ENCODE results near the gene EPB41L4A.

DNA sequence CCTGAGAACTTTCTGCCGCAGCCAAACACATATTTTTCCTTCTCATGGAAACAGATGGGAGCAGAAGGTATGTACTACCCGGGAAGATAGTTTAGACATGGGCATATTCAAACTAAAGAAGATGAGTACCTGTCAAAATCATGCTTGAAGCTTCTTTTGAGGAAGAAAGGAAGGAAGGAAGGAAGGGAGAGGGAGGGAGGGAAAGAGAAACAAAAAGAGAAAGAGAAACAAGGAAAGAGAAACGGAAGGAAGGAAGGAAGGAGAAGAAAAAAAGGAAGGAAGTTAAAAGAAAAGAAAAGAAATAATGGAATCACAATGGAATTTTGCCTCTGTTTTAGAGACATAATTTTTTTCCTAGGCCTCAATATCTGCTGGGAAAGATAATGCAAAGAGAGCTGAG lies 34.6 kb downstream of the EPB41L4A start:
- TF ChIP-seq, protein P1, sequence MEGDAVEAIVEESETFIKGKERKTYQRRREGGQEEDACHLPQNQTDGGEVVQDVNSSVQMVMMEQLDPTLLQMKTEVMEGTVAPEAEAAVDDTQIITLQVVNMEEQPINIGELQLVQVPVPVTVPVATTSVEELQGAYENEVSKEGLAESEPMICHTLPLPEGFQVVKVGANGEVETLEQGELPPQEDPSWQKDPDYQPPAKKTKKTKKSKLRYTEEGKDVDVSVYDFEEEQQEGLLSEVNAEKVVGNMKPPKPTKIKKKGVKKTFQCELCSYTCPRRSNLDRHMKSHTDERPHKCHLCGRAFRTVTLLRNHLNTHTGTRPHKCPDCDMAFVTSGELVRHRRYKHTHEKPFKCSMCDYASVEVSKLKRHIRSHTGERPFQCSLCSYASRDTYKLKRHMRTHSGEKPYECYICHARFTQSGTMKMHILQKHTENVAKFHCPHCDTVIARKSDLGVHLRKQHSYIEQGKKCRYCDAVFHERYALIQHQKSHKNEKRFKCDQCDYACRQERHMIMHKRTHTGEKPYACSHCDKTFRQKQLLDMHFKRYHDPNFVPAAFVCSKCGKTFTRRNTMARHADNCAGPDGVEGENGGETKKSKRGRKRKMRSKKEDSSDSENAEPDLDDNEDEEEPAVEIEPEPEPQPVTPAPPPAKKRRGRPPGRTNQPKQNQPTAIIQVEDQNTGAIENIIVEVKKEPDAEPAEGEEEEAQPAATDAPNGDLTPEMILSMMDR (conservative IDR thresholded peaks at IDR 0.05), result no peak
- TF ChIP-seq ZFX (IDR thresholded peaks at IDR 0.05), result no peak

All from C4-2B (cell line).